GM18499 (cell line): ENCODE results near the gene UTRN.

Experiments used
- ATAC-seq: cut with Tn5 transposase; IDR thresholded peaks from one replicate; pipeline ENCODE4 v1.9.1; 2021; ENCODE audit warnings: moderate number of reproducible peaks; ENCODE audit not compliant: insufficient read depth, unreplicated experiment

The UTRN gene

GRCh38 chr6:144279484-144280150 is 5.5 kb upstream of the UTRN start:
- ATAC-seq = no peak

GRCh38 chr6:144283646-144284477 is 1.3 kb upstream of the UTRN start:
- ATAC-seq = no peak

- no peak for ATAC-seq
These were observed 705 bp upstream of the UTRN start for GRCh38 chr6:144284478-144284782.

- no peak for ATAC-seq
These were observed 338 bp downstream of the UTRN start for GRCh38 chr6:144285548-144285797.

- ATAC-seq = no peak
These were observed 815 bp downstream of the UTRN start for GRCh38 chr6:144285798-144286502.

- ATAC-seq = no peak
These were observed 1.6 kb downstream of the UTRN start for GRCh38 chr6:144286503-144287393.

GRCh38 chr6:144289006-144289405 is 3.9 kb downstream of the UTRN start:
- ATAC-seq = no peak

GRCh38 chr6:144292372-144292771 is 7.2 kb downstream of the UTRN start:
- no peak for ATAC-seq

- no peak for ATAC-seq
These were observed 8.9 kb downstream of the UTRN start for GRCh38 chr6:144294016-144294415.

- no peak for ATAC-seq
These were observed 10.1 kb downstream of the UTRN start for GRCh38 chr6:144295211-144295610.

- no peak for ATAC-seq
These were observed 11.0 kb downstream of the UTRN start for GRCh38 chr6:144295981-144296767.

- no peak for ATAC-seq
These were observed 11.8 kb downstream of the UTRN start for GRCh38 chr6:144296973-144297372.

GRCh38 chr6:144297511-144298100 is 12.5 kb downstream of the UTRN start:
- no peak for ATAC-seq

- no peak for ATAC-seq
These were observed 13.1 kb downstream of the UTRN start for GRCh38 chr6:144298194-144298593.

- ATAC-seq = no peak
These were observed 13.8 kb downstream of the UTRN start for GRCh38 chr6:144298916-144299315.

- ATAC-seq = no peak
These were observed 17.7 kb downstream of the UTRN start for GRCh38 chr6:144302701-144303372.

GRCh38 chr6:144304223-144304848 is 19.2 kb downstream of the UTRN start:
- ATAC-seq = no peak

GRCh38 chr6:144305567-144305966 is 20.4 kb downstream of the UTRN start:
- no peak for ATAC-seq

GRCh38 chr6:144305985-144306384 is 20.9 kb downstream of the UTRN start:
- ATAC-seq = peak; percentile 71
